ENCODE data around the gene DYNC2LI1.

GRCh38 chr2:43794956-43795355, 21.1 kb downstream of the DYNC2LI1 start:
- TF ChIP-seq POLR2AphosphoS5 (IDR thresholded peaks at IDR 0.05; ENCODE audit: low read depth, low read length) (no peak), POLR2A (IDR thresholded peaks at IDR 0.05; ENCODE audit: low read depth, low read length) (no peak), TAF1 (IDR thresholded peaks at IDR 0.05; ENCODE audit: low read depth, low read length) (no peak), PAX5 (IDR thresholded peaks at IDR 0.05; ENCODE audit: insufficient read depth, low read length, severe bottlenecking) (no peak), SPI1 (IDR thresholded peaks at IDR 0.05; ENCODE audit: low read depth, low read length) (no peak)

All from GM12891 (cell line).